Activated CD4-positive, alpha-beta T cell treated with anti-CD3 and anti-CD28 coated beads, Interleukin-2, amount 10 ng/mL, durations not matched to agents 24 days and 14 days (primary cell): ENCODE data around the gene C6orf141. TPM values are rescaled to one million over a fixed set of nuclear protein-coding genes. Genes with fewer than 3 reads are reported as not detected.

Experiments used
- DNase-seq: peaks from one replicate; pipeline ENCODE4 v3.0.0; 2022
- H3K27ac Mint-ChIP-seq: one replicate; pipeline ENCODE4 v1.8.0; 2022; ENCODE audit warnings: mild to moderate bottlenecking, mixed read lengths
- H3K27me3 Mint-ChIP-seq: one replicate; pipeline ENCODE4 v1.8.0; 2022; ENCODE audit warnings: mixed read lengths
- H3K36me3 Mint-ChIP-seq: one replicate; pipeline ENCODE4 v1.8.0; 2022; ENCODE audit warnings: low read depth, mild to moderate bottlenecking, mixed read lengths
- H3K4me1 Mint-ChIP-seq: one replicate; pipeline ENCODE4 v1.8.0; 2021; ENCODE audit warnings: mixed read lengths
- H3K4me3 Mint-ChIP-seq: one replicate; pipeline ENCODE4 v1.8.0; 2022; ENCODE audit warnings: mild to moderate bottlenecking, moderate library complexity, mixed read lengths
- H3K9me3 Mint-ChIP-seq: one replicate; pipeline ENCODE4 v1.8.0; 2021; ENCODE audit warnings: mixed read lengths
- intact Hi-C: fragments of 100-400 bp; cut with micrococcal nuclease; formaldehyde crosslinking; loops from one replicate; pipeline ENCODE4 v1.15.1; 2023
- total RNA-seq: library from RNA; stranded (reverse); gene quantifications from 2 replicates; pipeline ENCODE4 v1.2.3, GENCODE V29; 2022

The C6orf141 gene
- total RNA-seq = 0.14 TPM in 1 of 2 replicates, not detected in the other

GRCh38 chr6:49550492-49551077, at the start of gene C6orf141:
C6orf141 (plus strand) TSS chr6:49550668; CDS start chr6:49550793, 125 bp downstream.
- Mint-ChIP-seq H3K27me3 (peaks cover 39% of the 10 kb centered on the region), H3K9me3 (no peaks in the 10 kb centered on the region), H3K4me1 (peaks cover 18% of the 10 kb centered on the region), H3K36me3 (no peaks in the 10 kb centered on the region), H3K4me3 (peak within 1 kb of the TSS; percentile 83), H3K27ac (peak within 1 kb of the TSS; percentile 42)
- peak; percentile 80 for DNase-seq
- intact Hi-C loops = loop anchor here (2.0 kb wide), 1 partner anchor 88 kb away; the partner anchor contains the start of genes CENPQ and MMUT

GRCh38 chr6:49504666-49505065, 45.8 kb upstream of the C6orf141 start:
- intact Hi-C loops = no loop called here

GRCh38 chr6:49506569-49507111, 43.8 kb upstream of the C6orf141 start:
- DNase-seq = no peak
- intact Hi-C loops = no loop called here
- Mint-ChIP-seq H3K4me3 (no peak overlapping the region), H3K27ac (no peak overlapping the region), H3K9me3 (no peaks in the 10 kb centered on the region), H3K36me3 (no peaks in the 10 kb centered on the region), H3K27me3 (peaks cover 11% of the 10 kb centered on the region), H3K4me1 (no peaks in the 10 kb centered on the region)

More at GRCh38 chr6:49504666-49505065, 45.8 kb upstream of the C6orf141 start:
- Mint-ChIP-seq H3K9me3 (no peaks in the 10 kb centered on the region), H3K4me1 (no peaks in the 10 kb centered on the region), H3K27me3 (peaks cover 7% of the 10 kb centered on the region), H3K36me3 (no peaks in the 10 kb centered on the region), H3K4me3 (no peak overlapping the region), H3K27ac (no peak overlapping the region)
- DNase-seq = no peak

- H3K36me3 Mint-ChIP-seq = no peaks in the 10 kb centered on the region
Observed at GRCh38 chr6:49509342-49509741, 41.1 kb upstream of the C6orf141 start.

GRCh38 chr6:49513153-49513989, 37.1 kb upstream of the C6orf141 start:
- intact Hi-C loops = no loop called here
- Mint-ChIP-seq H3K4me1 (no peaks in the 10 kb centered on the region), H3K27me3 (peaks cover 21% of the 10 kb centered on the region), H3K27ac (no peak overlapping the region), H3K4me3 (no peak overlapping the region), H3K36me3 (no peaks in the 10 kb centered on the region), H3K9me3 (no peaks in the 10 kb centered on the region)
- no peak for DNase-seq

More at GRCh38 chr6:49509342-49509741, 41.1 kb upstream of the C6orf141 start:
- no peak overlapping the region for H3K4me3 Mint-ChIP-seq
- H3K4me1 Mint-ChIP-seq = no peaks in the 10 kb centered on the region
- DNase-seq = no peak
- H3K9me3 Mint-ChIP-seq = no peaks in the 10 kb centered on the region
- H3K27ac Mint-ChIP-seq = no peak overlapping the region
- H3K27me3 Mint-ChIP-seq = peaks cover 20% of the 10 kb centered on the region
- intact Hi-C loops = no loop called here

GRCh38 chr6:49514571-49515484, 35.6 kb upstream of the C6orf141 start:
- Mint-ChIP-seq H3K9me3 (no peaks in the 10 kb centered on the region), H3K27ac (no peak overlapping the region), H3K36me3 (no peaks in the 10 kb centered on the region), H3K27me3 (peaks cover 21% of the 10 kb centered on the region), H3K4me3 (no peak overlapping the region), H3K4me1 (no peaks in the 10 kb centered on the region)
- DNase-seq = no peak
- intact Hi-C loops = no loop called here

- Mint-ChIP-seq H3K27ac (no peak overlapping the region), H3K4me3 (no peak overlapping the region), H3K4me1 (no peaks in the 10 kb centered on the region), H3K27me3 (peaks cover 21% of the 10 kb centered on the region), H3K36me3 (no peaks in the 10 kb centered on the region), H3K9me3 (no peaks in the 10 kb centered on the region)
- intact Hi-C loops = no loop called here
- no peak for DNase-seq
Observed at GRCh38 chr6:49515485-49516146, 34.9 kb upstream of the C6orf141 start.

GRCh38 chr6:49516147-49516505, 34.3 kb upstream of the C6orf141 start:
- no peaks in the 10 kb centered on the region for H3K36me3 Mint-ChIP-seq
- intact Hi-C loops = no loop called here
- no peaks in the 10 kb centered on the region for H3K4me1 Mint-ChIP-seq
- peaks cover 21% of the 10 kb centered on the region for H3K27me3 Mint-ChIP-seq
- H3K4me3 Mint-ChIP-seq = no peak overlapping the region
- DNase-seq = no peak
- H3K27ac Mint-ChIP-seq = no peak overlapping the region
- no peaks in the 10 kb centered on the region for H3K9me3 Mint-ChIP-seq

GRCh38 chr6:49517919-49518318, 32.5 kb upstream of the C6orf141 start:
- Mint-ChIP-seq H3K27ac (no peak overlapping the region), H3K4me1 (no peaks in the 10 kb centered on the region), H3K4me3 (no peak overlapping the region), H3K27me3 (peaks cover 15% of the 10 kb centered on the region), H3K36me3 (no peaks in the 10 kb centered on the region), H3K9me3 (no peaks in the 10 kb centered on the region)
- intact Hi-C loops = no loop called here
- no peak for DNase-seq

GRCh38 chr6:49519660-49520059, 30.8 kb upstream of the C6orf141 start:
- H3K4me1 Mint-ChIP-seq = no peaks in the 10 kb centered on the region
- H3K36me3 Mint-ChIP-seq = no peaks in the 10 kb centered on the region

GRCh38 chr6:49522710-49523593, 27.5 kb upstream of the C6orf141 start:
- Mint-ChIP-seq H3K36me3 (no peaks in the 10 kb centered on the region), H3K27me3 (no peaks in the 10 kb centered on the region), H3K4me3 (no peak overlapping the region), H3K27ac (no peak overlapping the region), H3K9me3 (no peaks in the 10 kb centered on the region), H3K4me1 (no peaks in the 10 kb centered on the region)
- no peak for DNase-seq
- intact Hi-C loops = no loop called here

More at GRCh38 chr6:49519660-49520059, 30.8 kb upstream of the C6orf141 start:
- Mint-ChIP-seq H3K27ac (no peak overlapping the region), H3K4me3 (no peak overlapping the region), H3K9me3 (no peaks in the 10 kb centered on the region), H3K27me3 (peaks cover 6% of the 10 kb centered on the region)
- intact Hi-C loops = no loop called here
- no peak for DNase-seq

- Mint-ChIP-seq H3K4me3 (no peak overlapping the region), H3K9me3 (no peaks in the 10 kb centered on the region), H3K27ac (no peak overlapping the region), H3K36me3 (no peaks in the 10 kb centered on the region), H3K4me1 (no peaks in the 10 kb centered on the region), H3K27me3 (peaks cover under 1% of the 10 kb centered on the region)
- intact Hi-C loops = no loop called here
- no peak for DNase-seq
Observed at GRCh38 chr6:49523901-49524300, 26.6 kb upstream of the C6orf141 start.
